ENCODE results near the gene TDRD6. TPM values are rescaled to one million over a fixed set of nuclear protein-coding genes. Genes with fewer than 3 reads are reported as not detected.

Gene TDRD6
- total RNA-seq, 2 donors from 2014 or later = 0.91 to 13.0 TPM

DNA sequence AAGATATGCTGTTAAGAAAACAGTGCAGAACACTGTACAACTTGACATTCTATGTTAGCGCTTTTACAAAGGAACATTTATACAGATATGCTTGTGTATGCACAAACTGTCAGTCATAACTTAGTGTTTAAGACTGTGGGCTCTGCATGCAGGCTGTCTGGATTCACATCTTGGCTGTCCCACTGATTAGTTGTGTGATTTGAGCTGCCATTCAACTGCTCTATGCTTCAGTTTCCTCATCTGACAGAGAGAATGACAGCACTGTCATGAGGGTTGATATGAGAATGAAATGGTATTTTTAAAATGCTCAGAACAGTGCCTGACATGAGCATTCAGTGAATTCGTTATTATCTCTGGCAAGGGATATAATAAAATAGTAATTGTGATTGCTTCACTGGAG is 26.2 kb upstream of the TDRD6 start:
- Histone ChIP-seq H3K27me3 (replicated peaks; ENCODE audit: insufficient read depth) (no peaks in the 10 kb centered on the region), H3K36me3 (no peaks in the 10 kb centered on the region), H3K9me3 (no peaks in the 10 kb centered on the region), H3K4me3 (no peak overlapping the region), H3K27ac (no peak overlapping the region), H3K4me1 (replicated peaks) (no peaks in the 10 kb centered on the region)
- TF ChIP-seq, protein P1, sequence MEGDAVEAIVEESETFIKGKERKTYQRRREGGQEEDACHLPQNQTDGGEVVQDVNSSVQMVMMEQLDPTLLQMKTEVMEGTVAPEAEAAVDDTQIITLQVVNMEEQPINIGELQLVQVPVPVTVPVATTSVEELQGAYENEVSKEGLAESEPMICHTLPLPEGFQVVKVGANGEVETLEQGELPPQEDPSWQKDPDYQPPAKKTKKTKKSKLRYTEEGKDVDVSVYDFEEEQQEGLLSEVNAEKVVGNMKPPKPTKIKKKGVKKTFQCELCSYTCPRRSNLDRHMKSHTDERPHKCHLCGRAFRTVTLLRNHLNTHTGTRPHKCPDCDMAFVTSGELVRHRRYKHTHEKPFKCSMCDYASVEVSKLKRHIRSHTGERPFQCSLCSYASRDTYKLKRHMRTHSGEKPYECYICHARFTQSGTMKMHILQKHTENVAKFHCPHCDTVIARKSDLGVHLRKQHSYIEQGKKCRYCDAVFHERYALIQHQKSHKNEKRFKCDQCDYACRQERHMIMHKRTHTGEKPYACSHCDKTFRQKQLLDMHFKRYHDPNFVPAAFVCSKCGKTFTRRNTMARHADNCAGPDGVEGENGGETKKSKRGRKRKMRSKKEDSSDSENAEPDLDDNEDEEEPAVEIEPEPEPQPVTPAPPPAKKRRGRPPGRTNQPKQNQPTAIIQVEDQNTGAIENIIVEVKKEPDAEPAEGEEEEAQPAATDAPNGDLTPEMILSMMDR (IDR thresholded peaks at IDR 0.05) = no peak
- peak; percentile 12 for TF ChIP-seq POLR2AphosphoS5 (IDR thresholded peaks at IDR 0.05)
- intact Hi-C loops (cut with DNase I) = no loop called here
- 79% methylated on average over 2 of the region's 2 CpGs for WGBS
- DNase-seq (ENCODE audit: low spot score) = no peak

GRCh38 chr6:46667377-46667776 is 20.3 kb upstream of the TDRD6 start:
- H3K4me1 ChIP-seq (replicated peaks) = no peaks in the 10 kb centered on the region
- intact Hi-C loops (cut with DNase I) = no loop called here
- WGBS = 94% methylated on average over 2 of the region's 2 CpGs
- H3K9me3 ChIP-seq = no peaks in the 10 kb centered on the region
- H3K27me3 ChIP-seq (replicated peaks; ENCODE audit: insufficient read depth) = no peaks in the 10 kb centered on the region
- H3K36me3 ChIP-seq = no peaks in the 10 kb centered on the region
- no peak overlapping the region for H3K4me3 ChIP-seq
- no peak for DNase-seq (ENCODE audit: low spot score)
- H3K27ac ChIP-seq = no peak overlapping the region
- TF ChIP-seq, protein P1 (IDR thresholded peaks at IDR 0.05) = no peak
- TF ChIP-seq POLR2AphosphoS5 (IDR thresholded peaks at IDR 0.05) (no peak), POLR2A (IDR thresholded peaks at IDR 0.05) (no peak)

- Histone ChIP-seq H3K36me3 (no peaks in the 10 kb centered on the region), H3K9me3 (no peaks in the 10 kb centered on the region), H3K27ac (no peak overlapping the region), H3K27me3 (replicated peaks; ENCODE audit: insufficient read depth) (no peaks in the 10 kb centered on the region), H3K4me1 (replicated peaks) (no peaks in the 10 kb centered on the region), H3K4me3 (no peak overlapping the region)
- DNase-seq (ENCODE audit: low spot score) = no peak
- intact Hi-C loops (cut with DNase I) = no loop called here
- TF ChIP-seq POLR2A (IDR thresholded peaks at IDR 0.05) (no peak), POLR2AphosphoS5 (IDR thresholded peaks at IDR 0.05) (no peak)
- WGBS = 94% methylated on average over 1 of the region's 1 CpG
Measured at GRCh38 chr6:46674410-46674809, 13.3 kb upstream of the TDRD6 start.

DNA sequence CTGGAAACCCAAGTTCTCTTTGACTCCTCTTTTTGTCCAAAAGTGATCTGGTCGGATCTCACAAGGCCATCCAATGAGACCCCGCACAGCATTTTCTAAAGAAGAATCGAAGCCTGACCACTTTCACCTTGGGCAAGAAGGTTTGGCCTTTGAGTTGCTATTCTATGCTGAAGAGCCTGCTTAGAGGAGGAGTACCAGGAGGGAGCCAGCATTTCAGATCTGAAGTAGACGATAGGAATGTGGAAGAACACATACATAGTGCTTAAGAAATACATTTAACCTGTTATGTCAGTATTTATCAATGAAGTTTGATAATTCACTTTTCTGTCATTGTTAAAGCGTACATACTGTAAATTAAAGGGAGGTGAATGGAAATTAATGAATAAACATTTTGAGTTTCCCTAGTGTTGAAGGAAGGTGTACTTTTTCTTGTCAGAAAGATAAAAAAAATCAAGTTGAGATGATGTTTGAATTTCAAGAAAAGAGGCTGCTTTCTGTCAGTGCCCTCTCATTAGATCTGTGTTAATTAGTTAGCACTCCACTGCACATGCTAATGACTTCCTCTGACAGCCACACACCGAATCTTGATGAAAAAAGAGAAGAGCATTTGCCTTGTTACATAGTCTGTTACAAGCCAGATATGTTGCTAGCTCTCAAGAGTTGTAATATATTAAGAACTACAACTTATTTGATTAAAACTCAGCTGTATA is 10.9 kb upstream of the TDRD6 start:
- H3K27ac ChIP-seq = no peak overlapping the region
- no peaks in the 10 kb centered on the region for H3K36me3 ChIP-seq
- no peaks in the 10 kb centered on the region for H3K27me3 ChIP-seq (replicated peaks; ENCODE audit: insufficient read depth)
- H3K4me1 ChIP-seq (replicated peaks) = no peaks in the 10 kb centered on the region
- intact Hi-C loops (cut with DNase I) = no loop called here
- H3K9me3 ChIP-seq = no peaks in the 10 kb centered on the region
- 92% methylated on average over 6 of the region's 6 CpGs for WGBS
- H3K4me3 ChIP-seq = no peak overlapping the region
- TF ChIP-seq POLR2AphosphoS5 (IDR thresholded peaks at IDR 0.05) (no peak), POLR2A (IDR thresholded peaks at IDR 0.05) (no peak)
- TF ChIP-seq, protein P1 (IDR thresholded peaks at IDR 0.05) = no peak
- DNase-seq (ENCODE audit: low spot score) = no peak

DNA sequence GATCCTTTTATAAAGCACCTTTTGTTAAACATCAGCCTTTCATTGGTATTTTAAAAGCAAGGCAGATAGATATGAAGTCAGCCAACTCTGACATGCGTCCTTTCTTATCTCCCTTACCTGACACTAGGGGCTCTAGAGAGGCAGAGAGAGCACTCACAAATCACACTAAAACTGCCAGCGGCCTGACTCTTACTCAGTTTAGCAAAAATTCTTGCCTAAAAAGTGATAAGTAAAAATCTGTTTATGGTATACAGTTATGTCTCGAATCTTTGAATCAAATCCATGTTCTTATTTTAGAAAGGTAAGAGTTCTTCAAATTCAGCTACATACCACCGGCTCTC is 10.4 kb upstream of the TDRD6 start:
- Histone ChIP-seq H3K27ac (no peak overlapping the region), H3K4me1 (replicated peaks) (no peaks in the 10 kb centered on the region), H3K27me3 (replicated peaks; ENCODE audit: insufficient read depth) (no peaks in the 10 kb centered on the region), H3K4me3 (no peak overlapping the region), H3K9me3 (no peaks in the 10 kb centered on the region), H3K36me3 (no peaks in the 10 kb centered on the region)
- TF ChIP-seq, protein P1 (IDR thresholded peaks at IDR 0.05) = no peak
- intact Hi-C loops (cut with DNase I) = no loop called here
- DNase-seq (ENCODE audit: low spot score) = no peak
- WGBS = 80% methylated on average over 4 of the region's 4 CpGs
